DMS79 (cell line): Measurements from ENCODE around the gene IQCH.
"Not testable (repeated sequence)": the region's sequence is repeated elsewhere in the genome, so short reads cannot be mapped to it uniquely, and the experiment has no call there.

Experiments used
- DNase-seq: peaks from one replicate; lab custom pipeline; 2025; lab: John Stamatoyannopoulos, UW

The IQCH gene

GRCh38 chr15:67246606-67247005 lies 8.0 kb upstream of the IQCH start:
- DNase-seq, result not testable (repeated sequence)

- DNase-seq, result no peak
Measured at GRCh38 chr15:67248011-67248505, 6.5 kb upstream of the IQCH start.

GRCh38 chr15:67249830-67250229 lies 4.8 kb upstream of the IQCH start:
- DNase-seq, result no peak

GRCh38 chr15:67251318-67251717 lies 3.3 kb upstream of the IQCH start:
- DNase-seq, result no peak

- no peak for DNase-seq
Measured at GRCh38 chr15:67253101-67253500, 1.5 kb upstream of the IQCH start.

- no peak for DNase-seq
Measured at GRCh38 chr15:67253549-67254237, 893 bp upstream of the IQCH start.

GRCh38 chr15:67256051-67256450 lies 1.5 kb downstream of the IQCH start:
- no peak for DNase-seq

GRCh38 chr15:67258412-67258811 lies 3.8 kb downstream of the IQCH start:
- DNase-seq, result not testable (repeated sequence)

- no peak for DNase-seq
Measured at GRCh38 chr15:67259379-67259778, 4.8 kb downstream of the IQCH start.

- no peak for DNase-seq
Measured at GRCh38 chr15:67259806-67260205, 5.2 kb downstream of the IQCH start.

- DNase-seq, result no peak
Measured at GRCh38 chr15:67266870-67267269, 12.3 kb downstream of the IQCH start.

- no peak for DNase-seq
Measured at GRCh38 chr15:67267440-67267839, 12.9 kb downstream of the IQCH start.

- no peak for DNase-seq
Measured at GRCh38 chr15:67267951-67268941, 13.7 kb downstream of the IQCH start.

GRCh38 chr15:67274236-67274635 lies 19.6 kb downstream of the IQCH start:
- no peak for DNase-seq

GRCh38 chr15:67276666-67277065 lies 22.1 kb downstream of the IQCH start:
- no peak for DNase-seq

- no peak for DNase-seq
Measured at GRCh38 chr15:67280217-67280616, 25.6 kb downstream of the IQCH start.

GRCh38 chr15:67281714-67282113 lies 27.1 kb downstream of the IQCH start:
- no peak for DNase-seq

- DNase-seq, result not testable (repeated sequence)
Measured at GRCh38 chr15:67285625-67286024, 31.0 kb downstream of the IQCH start.

- DNase-seq, result not testable (repeated sequence)
Measured at GRCh38 chr15:67286400-67286799, 31.8 kb downstream of the IQCH start.

GRCh38 chr15:67290319-67290718 lies 35.7 kb downstream of the IQCH start:
- no peak for DNase-seq

GRCh38 chr15:67296188-67296587 lies 41.6 kb downstream of the IQCH start:
- DNase-seq, result no peak

- DNase-seq, result no peak
Measured at GRCh38 chr15:67296684-67297083, 42.1 kb downstream of the IQCH start.
